Measurements from ENCODE around the gene AJUBA.
"Not testable (repeated sequence)": the region's sequence is repeated elsewhere in the genome, so short reads cannot be mapped to it uniquely, and the experiment has no call there.

The AJUBA gene

GRCh38 chr14:22979748-22980392, 2.5 kb downstream of the AJUBA start:
- no peak for DNase-seq (ENCODE audit: low spot score)

DNA sequence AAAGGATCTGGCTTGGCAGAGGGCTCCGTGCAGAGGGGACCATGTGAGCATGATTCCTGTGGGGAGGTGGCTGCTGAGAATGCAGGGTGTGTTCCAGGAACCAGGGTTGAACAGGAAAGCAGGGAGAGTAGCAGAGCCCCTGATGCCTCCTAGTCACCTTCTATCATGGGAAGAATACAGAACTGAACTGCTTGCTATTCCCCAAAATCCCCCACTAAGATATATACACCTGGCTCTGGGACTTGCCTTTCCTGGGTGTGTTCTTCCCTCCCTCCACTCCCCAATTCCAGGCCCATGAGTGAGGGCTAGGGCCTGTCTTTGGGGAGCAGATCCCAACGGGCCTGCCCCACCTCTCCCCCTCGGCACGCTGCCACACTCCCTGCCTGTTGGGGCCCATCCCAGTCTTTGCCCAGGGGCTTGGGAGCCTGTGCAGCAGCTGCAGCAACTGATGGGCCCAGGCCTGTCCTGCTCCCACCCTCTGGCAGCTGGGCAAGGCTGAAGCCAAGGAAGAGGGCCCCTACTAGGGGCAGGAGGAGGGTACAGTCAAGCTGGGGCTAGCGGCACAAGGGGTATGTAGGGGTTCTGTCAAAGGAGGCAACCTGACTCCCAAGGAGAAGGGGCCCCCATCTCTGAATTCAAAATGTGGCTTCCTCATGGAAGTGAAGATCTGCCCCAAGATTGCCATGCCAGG, 3.2 kb downstream of the AJUBA start:
- no peak for DNase-seq (ENCODE audit: low spot score)

GRCh38 chr14:22978487-22978837, 3.9 kb downstream of the AJUBA start:
- DNase-seq (ENCODE audit: low spot score): no peak

GRCh38 chr14:22977684-22978486, 4.5 kb downstream of the AJUBA start:
- DNase-seq (ENCODE audit: low spot score): peak; percentile 40

GRCh38 chr14:22977434-22977683, 5.0 kb downstream of the AJUBA start:
- DNase-seq (ENCODE audit: low spot score): no peak

DNA sequence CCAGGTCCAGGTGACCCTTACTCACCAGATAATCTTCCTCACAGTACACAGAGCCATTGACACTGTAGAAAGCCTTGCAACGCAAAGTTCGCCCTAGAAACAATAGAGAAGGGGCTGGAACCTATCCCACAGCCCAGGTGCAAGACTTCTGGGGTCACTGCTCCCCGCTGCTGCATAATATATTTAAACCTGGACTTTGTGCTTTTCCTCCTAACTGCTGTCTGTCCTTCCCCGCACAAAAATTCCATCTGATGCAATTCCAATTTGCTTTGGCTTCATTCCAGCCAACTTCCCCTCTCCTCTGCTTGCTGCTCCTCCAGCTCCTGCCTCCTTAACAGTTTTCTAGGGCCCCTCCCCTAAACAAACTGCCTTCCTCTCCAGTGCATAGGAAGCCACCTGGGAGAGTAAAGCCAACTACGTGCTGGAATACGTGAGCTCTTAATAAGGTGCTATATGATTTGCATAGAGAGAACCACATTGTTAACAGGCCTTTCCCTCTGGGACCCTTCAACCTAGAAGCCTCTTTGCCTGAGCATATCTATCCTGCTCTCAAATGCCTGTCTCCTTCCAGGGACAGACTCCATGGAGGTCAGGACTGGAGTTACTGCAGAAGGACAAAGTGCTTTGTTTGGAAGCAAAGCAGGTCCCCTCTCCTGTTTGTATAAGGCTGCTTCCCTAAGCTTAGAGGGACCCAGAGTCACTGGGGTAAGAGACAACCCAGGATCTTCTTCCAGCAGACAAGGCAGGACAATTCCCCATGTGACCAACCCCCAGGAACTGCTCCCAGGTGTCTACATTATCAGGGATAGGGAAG, 5.5 kb downstream of the AJUBA start:
- no peak for DNase-seq (ENCODE audit: low spot score)

DNA sequence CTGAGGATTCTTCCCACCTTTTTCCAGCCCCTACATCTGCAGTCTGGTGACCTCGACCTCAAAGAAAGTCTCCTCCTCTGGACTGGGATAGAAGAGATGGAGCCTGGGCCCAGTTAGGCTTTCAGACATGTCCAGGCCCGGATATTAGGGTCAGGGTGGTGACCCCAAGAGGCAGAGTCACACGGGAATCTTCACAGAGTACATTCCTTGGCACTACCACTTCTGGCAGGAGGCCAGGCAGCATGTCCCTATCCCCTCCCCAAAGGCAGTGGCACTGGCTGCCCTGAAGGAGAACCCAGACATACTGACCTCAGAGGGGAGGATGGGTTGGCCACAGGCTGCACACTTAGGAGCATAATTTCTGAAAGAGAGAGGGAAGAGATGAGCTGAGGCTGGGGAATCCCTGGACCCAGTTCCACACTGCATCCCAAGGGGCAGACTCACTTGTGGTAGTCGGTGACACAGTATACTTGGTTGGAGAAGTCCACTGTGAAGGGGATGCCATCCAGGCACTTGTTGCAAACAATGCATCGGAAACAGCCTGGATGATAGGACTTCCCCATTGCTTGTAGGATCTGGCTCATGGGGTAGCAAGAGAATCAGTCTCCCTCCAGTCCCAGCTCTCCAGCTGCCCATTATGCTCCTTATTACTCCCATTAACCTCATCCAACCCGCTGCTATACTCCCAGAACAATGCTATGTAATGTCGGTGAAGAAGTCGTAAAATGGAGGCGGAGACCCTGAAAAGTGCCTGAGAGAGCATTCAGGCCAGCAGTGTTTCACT, 7.6 kb downstream of the AJUBA start:
- no peak for DNase-seq (ENCODE audit: low spot score)

DNA sequence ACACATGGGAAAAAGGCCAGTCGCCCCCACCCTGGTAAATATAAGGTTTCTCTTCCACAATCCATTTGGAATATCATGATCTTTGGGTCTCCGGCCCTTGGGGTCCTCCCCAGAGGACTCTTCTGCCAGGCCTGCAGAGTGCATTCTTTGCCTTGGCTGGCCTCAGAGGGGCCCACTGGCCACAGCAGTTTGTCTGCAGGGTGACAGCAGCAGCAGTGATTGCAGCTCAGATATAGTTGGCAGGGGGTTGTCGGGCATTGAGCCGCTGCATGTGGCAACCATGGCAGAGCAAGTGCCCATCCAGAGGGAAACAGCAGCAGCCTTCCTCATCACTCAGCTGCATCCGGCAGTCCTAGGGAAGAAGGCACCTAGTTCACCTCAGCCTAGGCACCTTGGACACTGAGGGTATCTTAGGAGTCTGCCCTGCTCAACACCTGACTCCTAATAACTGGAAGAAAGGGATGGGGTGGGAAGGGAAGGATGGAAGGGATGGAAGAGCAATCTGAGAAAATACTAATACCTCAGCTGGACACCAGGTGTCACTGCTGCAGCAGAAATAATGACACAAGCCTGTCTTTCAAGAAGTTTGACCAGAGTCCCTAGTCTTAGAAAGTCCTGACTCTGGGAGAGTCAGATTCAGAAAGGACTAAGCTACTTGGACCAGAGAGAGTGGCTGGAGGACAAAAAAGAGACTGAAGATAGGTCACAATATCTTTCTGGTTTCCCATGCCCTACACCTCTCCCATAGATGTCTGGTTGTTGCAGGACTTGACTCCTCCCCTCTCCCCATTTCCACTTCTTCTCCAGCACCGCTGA, 8.9 kb downstream of the AJUBA start:
- peak; percentile 78 for DNase-seq (ENCODE audit: low spot score)

DNA sequence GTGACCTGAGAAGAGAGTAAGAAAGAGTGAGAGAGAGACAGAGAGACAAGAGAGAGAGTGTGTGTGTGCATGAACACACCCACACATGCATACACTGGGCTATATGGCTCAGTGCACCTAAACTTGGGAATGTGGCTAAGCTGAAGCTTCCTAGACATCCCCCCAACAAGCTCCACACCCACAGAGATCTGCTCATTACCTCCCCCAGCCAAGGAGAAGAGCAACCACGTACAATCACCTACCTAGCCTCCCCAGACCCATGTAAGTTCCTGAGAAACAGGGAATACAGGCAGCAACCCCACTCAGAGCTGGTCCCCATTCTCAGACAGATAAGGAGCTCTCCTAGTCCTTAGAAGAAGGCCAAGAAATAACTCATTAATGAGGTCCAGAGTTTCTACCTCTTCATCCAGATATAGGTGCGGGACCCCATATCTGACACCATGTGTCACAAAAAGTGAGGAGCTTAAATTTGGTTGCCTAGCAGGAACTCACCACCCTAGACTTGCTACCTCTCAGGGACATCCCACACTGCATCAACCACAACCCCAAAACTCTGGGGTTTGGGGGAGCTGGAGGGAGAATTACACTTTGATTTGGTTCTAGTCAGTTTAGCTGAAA, 9.9 kb downstream of the AJUBA start:
- no peak for DNase-seq (ENCODE audit: low spot score)

GRCh38 chr14:22971152-22971551, 11.2 kb downstream of the AJUBA start:
- DNase-seq (ENCODE audit: low spot score): no peak

- no peak for DNase-seq (ENCODE audit: low spot score)
Observed at GRCh38 chr14:22966783-22967269, 15.5 kb downstream of the AJUBA start.

- not testable (repeated sequence) for DNase-seq (ENCODE audit: low spot score)
Observed at GRCh38 chr14:22965916-22966782, 16.2 kb downstream of the AJUBA start.

GRCh38 chr14:22962061-22962676, 20.2 kb downstream of the AJUBA start:
- DNase-seq (ENCODE audit: low spot score): no peak

DNA sequence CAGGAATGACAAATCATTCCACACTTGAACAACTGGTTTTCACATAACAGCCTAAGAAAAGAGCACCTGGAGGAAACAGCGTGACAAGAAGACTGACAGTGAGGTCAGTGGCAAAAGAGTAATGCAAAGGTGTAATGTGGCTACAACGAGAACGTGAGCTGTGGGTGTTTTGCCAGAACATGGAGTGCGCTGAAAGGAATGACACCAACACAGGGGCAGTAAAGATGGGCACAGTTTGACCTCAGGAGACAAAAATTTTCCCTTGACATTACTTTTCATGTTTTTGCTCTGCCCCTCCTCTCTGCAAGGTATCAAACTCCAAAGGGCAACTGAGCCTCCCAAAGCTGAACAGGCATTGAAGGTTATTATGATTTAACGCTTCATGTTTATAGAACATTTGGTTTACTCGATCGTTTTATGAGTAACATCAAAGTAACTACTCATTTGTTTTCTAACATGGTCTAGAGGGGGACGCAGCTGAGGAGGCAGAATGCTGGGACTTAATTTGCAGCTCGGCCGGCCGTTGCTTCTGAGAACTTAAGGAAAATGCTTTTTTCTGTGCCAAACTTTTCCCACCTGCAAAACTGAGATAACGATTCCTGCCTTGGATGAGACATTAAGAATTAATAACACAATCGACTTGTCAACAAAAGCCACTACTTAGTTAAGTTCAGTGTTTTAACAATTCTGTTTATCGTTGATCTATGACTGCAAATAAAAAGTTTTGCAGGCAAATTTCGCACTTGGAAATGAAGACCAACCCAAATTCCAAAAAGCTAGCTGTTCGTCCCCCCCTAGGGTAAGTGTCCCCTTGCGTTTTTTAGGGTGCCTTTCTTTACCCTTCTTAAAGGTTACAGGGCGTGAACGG, 26.4 kb downstream of the AJUBA start:
- DNase-seq (ENCODE audit: low spot score): no peak

DNA sequence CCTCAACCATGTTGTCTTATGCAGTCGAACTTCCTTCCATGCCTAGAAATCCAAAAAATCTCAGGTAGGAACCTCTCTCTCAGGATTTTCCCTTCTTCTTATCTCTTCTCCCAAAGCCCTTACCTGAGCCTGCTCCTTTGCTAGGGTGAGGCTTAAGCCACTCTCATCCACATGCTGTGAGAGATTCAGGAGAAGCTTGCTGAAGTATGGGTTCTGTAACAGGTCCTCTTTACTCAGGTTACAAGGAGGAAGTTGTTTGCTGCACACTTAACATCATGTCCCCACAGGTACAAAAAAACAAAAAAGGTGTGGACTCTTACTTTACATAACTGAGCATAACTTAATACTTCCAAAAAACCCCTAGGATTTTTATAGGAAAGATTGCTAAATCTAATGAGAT, 29.9 kb downstream of the AJUBA start:
- no peak for DNase-seq (ENCODE audit: low spot score)

GRCh38 chr14:22951795-22952194, 30.6 kb downstream of the AJUBA start:
- DNase-seq (ENCODE audit: low spot score): not testable (repeated sequence)

GRCh38 chr14:22945642-22946041, 36.7 kb downstream of the AJUBA start:
- DNase-seq (ENCODE audit: low spot score): no peak

DNA sequence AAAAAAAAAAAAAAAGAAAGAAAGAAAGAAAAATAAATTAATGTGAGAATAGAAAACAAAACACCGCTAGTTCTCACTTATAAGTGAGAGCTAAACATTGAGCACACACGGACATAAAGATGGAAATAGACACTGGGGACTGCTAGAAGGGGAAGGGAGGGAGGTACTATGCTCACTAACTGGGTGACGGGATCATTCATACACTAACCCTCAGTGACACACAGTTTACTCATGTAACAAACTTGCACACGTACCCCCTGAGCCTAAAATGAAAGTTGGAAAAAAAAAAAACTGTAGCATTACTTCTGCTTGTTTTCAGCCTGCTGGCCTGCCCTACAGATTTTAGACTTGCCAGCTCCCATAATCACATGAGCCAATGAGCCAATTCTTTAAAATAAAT, 42.7 kb downstream of the AJUBA start:
- DNase-seq (ENCODE audit: low spot score): no peak

Measured in cerebellar cortex (tissue), 1 donor.